ENCODE data around the gene WDR89.
"Not testable (repeated sequence)": the region's sequence is repeated elsewhere in the genome, so short reads cannot be mapped to it uniquely, and the experiment has no call there.

WDR89 gene

GRCh38 chr14:63654346-63654745 is 12.7 kb upstream of the WDR89 start:
- in situ Hi-C loops (cut with MboI; ENCODE audit: low sequenced_read_pairs): no loop called here

GRCh38 chr14:63652406-63652805 is 10.7 kb upstream of the WDR89 start:
- in situ Hi-C loops (cut with MboI; ENCODE audit: low sequenced_read_pairs): no loop called here

GRCh38 chr14:63650256-63650952 is 8.7 kb upstream of the WDR89 start:
- in situ Hi-C loops (cut with MboI; ENCODE audit: low sequenced_read_pairs): no loop called here

GRCh38 chr14:63647696-63648410 is 6.2 kb upstream of the WDR89 start:
- in situ Hi-C loops (cut with MboI; ENCODE audit: low sequenced_read_pairs): no loop called here

GRCh38 chr14:63644741-63645140 is 3.1 kb upstream of the WDR89 start:
- in situ Hi-C loops (cut with MboI; ENCODE audit: low sequenced_read_pairs): no loop called here

GRCh38 chr14:63642656-63643382 is 1.1 kb upstream of the WDR89 start:
- in situ Hi-C loops (cut with MboI; ENCODE audit: low sequenced_read_pairs): no loop called here

GRCh38 chr14:63642229-63642611 is 549 bp upstream of the WDR89 start:
- in situ Hi-C loops (cut with MboI; ENCODE audit: low sequenced_read_pairs): no loop called here

- in situ Hi-C loops (cut with MboI; ENCODE audit: low sequenced_read_pairs): no loop called here
Observed at GRCh38 chr14:63638493-63638892, 3.2 kb downstream of the WDR89 start.

- in situ Hi-C loops (cut with MboI; ENCODE audit: low sequenced_read_pairs): not testable (repeated sequence)
Observed at GRCh38 chr14:63636094-63636635, 5.5 kb downstream of the WDR89 start.

GRCh38 chr14:63633801-63634200 is 7.9 kb downstream of the WDR89 start:
- in situ Hi-C loops (cut with MboI; ENCODE audit: low sequenced_read_pairs): no loop called here

GRCh38 chr14:63632932-63633514 is 8.6 kb downstream of the WDR89 start:
- in situ Hi-C loops (cut with MboI; ENCODE audit: low sequenced_read_pairs): no loop called here

- in situ Hi-C loops (cut with MboI; ENCODE audit: low sequenced_read_pairs): no loop called here
Observed at GRCh38 chr14:63624701-63625100, 17.0 kb downstream of the WDR89 start.

- in situ Hi-C loops (cut with MboI; ENCODE audit: low sequenced_read_pairs): no loop called here
Observed at GRCh38 chr14:63624203-63624602, 17.5 kb downstream of the WDR89 start.

GRCh38 chr14:63621975-63622374 is 19.7 kb downstream of the WDR89 start:
- in situ Hi-C loops (cut with MboI; ENCODE audit: low sequenced_read_pairs): not testable (repeated sequence)

GRCh38 chr14:63616015-63616414 is 25.7 kb downstream of the WDR89 start:
- in situ Hi-C loops (cut with MboI; ENCODE audit: low sequenced_read_pairs): no loop called here

GRCh38 chr14:63614679-63615363 is 26.9 kb downstream of the WDR89 start:
- in situ Hi-C loops (cut with MboI; ENCODE audit: low sequenced_read_pairs): no loop called here

GRCh38 chr14:63611078-63611477 is 30.6 kb downstream of the WDR89 start:
- in situ Hi-C loops (cut with MboI; ENCODE audit: low sequenced_read_pairs): no loop called here

GRCh38 chr14:63605041-63605532 is 36.6 kb downstream of the WDR89 start:
- in situ Hi-C loops (cut with MboI; ENCODE audit: low sequenced_read_pairs): no loop called here

- in situ Hi-C loops (cut with MboI; ENCODE audit: low sequenced_read_pairs): no loop called here
Observed at GRCh38 chr14:63604626-63605025, 37.0 kb downstream of the WDR89 start.

GRCh38 chr14:63603749-63604277 is 37.9 kb downstream of the WDR89 start:
- in situ Hi-C loops (cut with MboI; ENCODE audit: low sequenced_read_pairs): no loop called here
